Measurements from ENCODE around the gene CTH. TPM values are rescaled to one million over a fixed set of nuclear protein-coding genes. Genes with fewer than 3 reads are reported as not detected.
"Not testable (repeated sequence)": the region's sequence is repeated elsewhere in the genome, so short reads cannot be mapped to it uniquely, and the experiment has no call there.

Gene CTH
- total RNA-seq, 4 donors from 2014 or later: 1.3 to 6.9 (median 2.5) TPM

DNA sequence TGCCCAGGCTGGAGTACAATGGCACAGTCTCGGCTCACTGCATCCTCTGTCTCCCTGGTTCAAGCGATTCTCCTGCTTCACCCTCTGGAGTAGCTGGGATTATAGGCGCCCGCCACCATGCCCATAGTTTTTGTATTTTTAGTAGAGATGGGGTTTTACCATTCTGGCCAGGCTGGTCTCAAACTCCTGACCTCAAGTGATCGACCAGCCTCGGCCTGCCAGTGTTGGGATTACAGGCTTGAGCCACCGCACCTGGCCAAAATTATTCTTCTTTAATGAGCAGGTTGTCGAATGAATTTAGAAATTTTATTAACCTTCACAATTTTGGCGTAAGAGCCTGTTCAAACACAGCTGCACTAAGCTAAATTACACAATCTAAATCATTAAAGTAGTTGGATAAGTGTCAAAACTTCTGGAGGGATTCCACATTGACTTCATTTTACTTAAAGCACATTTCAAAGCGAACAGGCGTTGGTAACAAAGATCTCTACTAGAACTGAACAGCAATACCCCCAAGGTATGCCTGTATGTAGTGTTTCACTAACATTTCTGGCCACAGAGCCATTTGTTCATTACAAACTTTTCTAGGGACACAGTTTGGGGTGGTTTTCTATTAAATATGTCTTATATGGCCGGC lies 5.2 kb upstream of the CTH start:
- Histone ChIP-seq H3K36me3 (no peaks in the 10 kb centered on the region), H3K27me3 (no peaks in the 10 kb centered on the region), H3K27ac (no peak overlapping the region), H3K4me1 (peaks cover 5% of the 10 kb centered on the region in 2 donors), H3K4me3 (no peak overlapping the region), H3K9me3 (no peaks in the 10 kb centered on the region)
- in situ Hi-C loops (cut with MboI; ENCODE audit: low sequenced_read_pairs in 4 of 4) (loop anchor here in 2 of 4 donors (5.0 kb wide), 1 partner anchor 49 kb away; no protein-coding TSS in a partner anchor), intact Hi-C loops (cut with DNase I; ENCODE audit: low total_unique reads) (no loop called here)
- DNase-seq (no peak), ATAC-seq (no peak)
- TF ChIP-seq POLR2A (IDR thresholded peaks at IDR 0.05) (no peak), CTCF (IDR thresholded peaks at IDR 0.05 in 4 of 5, conservative IDR thresholded peaks at IDR 0.05 in 1 of 5) (no peak)

- intact Hi-C loops (cut with DNase I; ENCODE audit: low total_unique reads): no loop called here
- ATAC-seq: no peak
- TF ChIP-seq POLR2A (IDR thresholded peaks at IDR 0.05) (no peak), CTCF (IDR thresholded peaks at IDR 0.05 in 4 of 5, conservative IDR thresholded peaks at IDR 0.05 in 1 of 5) (no peak)
These were observed 1.9 kb upstream of the CTH start for GRCh38 chr1:70409136-70409535.

GRCh38 chr1:70411360-70411844 lies 334 bp downstream of the CTH start:
- in situ Hi-C loops (cut with MboI; ENCODE audit: low sequenced_read_pairs in 4 of 4): loop anchor here in 1 of 4 donors (5.0 to 10.0 kb wide), 2 partner anchors 54 to 207 kb away; partner anchors contain the start of gene LRRC40
- Histone ChIP-seq H3K36me3 (peaks cover 0 to 7% of the 10 kb centered on the region in 2 donors), H3K27me3 (no peaks in the 10 kb centered on the region), H3K27ac (peak overlapping the region; percentile 87 to 98 (median 97)), H3K4me1 (peaks cover 14 to 19% of the 10 kb centered on the region in 2 donors), H3K4me3 (peak overlapping the region; percentile 67 to 85 (median 82)), H3K9me3 (no peaks in the 10 kb centered on the region)
- intact Hi-C loops (cut with DNase I; ENCODE audit: low total_unique reads): loop anchor here (1.0 to 5.0 kb wide), 3 partner anchors 190 to 279 kb away; partner anchors contain the start of genes LRRC40 and SRSF11
- peak in 1 of 2 donors; percentile 5 for DNase-seq
- peak; percentile 14 to 34 for ATAC-seq
- TF ChIP-seq POLR2A (IDR thresholded peaks at IDR 0.05) (no peak), CTCF (IDR thresholded peaks at IDR 0.05 in 4 of 5, conservative IDR thresholded peaks at IDR 0.05 in 1 of 5) (no peak)

More at GRCh38 chr1:70409136-70409535, 1.9 kb upstream of the CTH start:
- in situ Hi-C loops (cut with MboI; ENCODE audit: low sequenced_read_pairs in 4 of 4): loop anchor here in 2 of 4 donors (5.0 kb wide), 1 partner anchor 52 kb away; no protein-coding TSS in a partner anchor
- peaks cover 14 to 19% of the 10 kb centered on the region in 2 donors for H3K4me1 ChIP-seq
- H3K36me3 ChIP-seq: no peaks in the 10 kb centered on the region
- no peak overlapping the region for H3K4me3 ChIP-seq
- no peak for DNase-seq
- H3K27ac ChIP-seq: peak overlapping the region in 2 of 4 donors; percentile 96 to 98
- no peaks in the 10 kb centered on the region for H3K9me3 ChIP-seq
- no peaks in the 10 kb centered on the region for H3K27me3 ChIP-seq

GRCh38 chr1:70415882-70416281 lies 4.8 kb downstream of the CTH start:
- in situ Hi-C loops (cut with MboI; ENCODE audit: low sequenced_read_pairs in 4 of 4): loop anchor here in 1 of 4 donors (10.0 kb wide), 1 partner anchor 211 kb away; the partner anchor contains the start of gene LRRC40
- no peak for ATAC-seq
- H3K4me3 ChIP-seq: no peak overlapping the region

GRCh38 chr1:70418973-70419734 lies 8.1 kb downstream of the CTH start:
- ATAC-seq; DNase-seq; H3K27me3 ChIP-seq; H3K27ac ChIP-seq; H3K4me3 ChIP-seq; H3K9me3 ChIP-seq; intact Hi-C loops (cut with DNase I; ENCODE audit: low total_unique reads); H3K4me1 ChIP-seq: not testable (repeated sequence)
- in situ Hi-C loops (cut with MboI; ENCODE audit: low sequenced_read_pairs in 4 of 4): loop anchor here in 1 of 4 donors (10.0 kb wide), 1 partner anchor 214 kb away; the partner anchor contains the start of gene LRRC40
- peaks cover 0 to 21% of the 10 kb centered on the region in 2 donors for H3K36me3 ChIP-seq

More at GRCh38 chr1:70415882-70416281, 4.8 kb downstream of the CTH start:
- Histone ChIP-seq H3K27ac (no peak overlapping the region), H3K27me3 (no peaks in the 10 kb centered on the region), H3K36me3 (peaks cover 0 to 11% of the 10 kb centered on the region in 2 donors), H3K9me3 (no peaks in the 10 kb centered on the region), H3K4me1 (peaks cover 9 to 14% of the 10 kb centered on the region in 2 donors)
- no peak for DNase-seq
- intact Hi-C loops (cut with DNase I; ENCODE audit: low total_unique reads): no loop called here
- TF ChIP-seq POLR2A (IDR thresholded peaks at IDR 0.05): no peak
- TF ChIP-seq CTCF (IDR thresholded peaks at IDR 0.05 in 4 of 5, conservative IDR thresholded peaks at IDR 0.05 in 1 of 5): no peak

All from gastrocnemius medialis (tissue), 4 donors.